PC-3 (cell line): ENCODE data around the gene POSTN. TPM values are rescaled to one million over a fixed set of nuclear protein-coding genes. Genes with fewer than 3 reads are reported as not detected.

ENCODE experiments used
- ATAC-seq: fragments of 200-7000 bp; cut with Tn5 transposase; 2 replicates; pipeline ENCODE4 v1.9.1; 2020; ENCODE audit warnings: mild to moderate bottlenecking, moderate library complexity
- BruUV-seq: library from RNA; stranded (reverse); fragments of 400-500 nt; replicated peaks from 2 replicates; lab custom pipeline; 2021; lab: Mats Ljungman, UMichigan
- CTCF ChIA-PET: fragments of 300-600 bp; sonication (Branson Sonifier 250); formaldehyde crosslinking; loops from one replicate; lab custom pipeline; 2022; ENCODE audit warnings: antibody characterized with exemption; lab: Charles Lee
- POLR2A ChIA-PET: fragments of 300-600 bp; sonication (Branson Sonifier 250); formaldehyde crosslinking; loops from one replicate; lab custom pipeline; 2022; ENCODE audit warnings: antibody characterized with exemption; ENCODE audit not compliant: unreplicated experiment; lab: Charles Lee
- DNase-seq: peaks from one replicate; pipeline ENCODE4 v3.0.0-alpha.2; 2015
- H2AFZ ChIP-seq: fragments of 300-600 bp; sonication (generic); 2 replicates; pipeline ENCODE4 v1.6.0; 2016; ENCODE audit warnings: antibody characterized with exemption, low read length
- H3F3A ChIP-seq: fragments of 300-600 bp; sonication (generic); one replicate; pipeline ENCODE4 v1.6.0; 2017; ENCODE audit warnings: antibody characterized with exemption, low read length, control low read depth, mild to moderate bottlenecking; ENCODE audit not compliant: unreplicated experiment
- H3K27ac ChIP-seq: fragments of 300-600 bp; sonication (generic); 2 replicates; pipeline ENCODE4 v1.5.1; 2016; ENCODE audit warnings: mild to moderate bottlenecking, low read length
- H3K27me3 ChIP-seq: fragments of 300-600 bp; sonication (generic); 2 replicates; pipeline ENCODE4 v1.6.1; 2016; ENCODE audit warnings: low read length, mixed read lengths
- H3K36me3 ChIP-seq: fragments of 300-600 bp; sonication (generic); 2 replicates; pipeline ENCODE4 v1.6.1; 2016; ENCODE audit warnings: low read depth, mixed run types, low read length, mixed read lengths
- H3K4me1 ChIP-seq: fragments of 300-600 bp; sonication (generic); 2 replicates; pipeline ENCODE4 v1.5.1; 2016; ENCODE audit warnings: low read length; ENCODE audit not compliant: insufficient read depth
- H3K4me2 ChIP-seq: fragments of 300-600 bp; sonication (generic); 2 replicates; pipeline ENCODE4 v1.6.0; 2016; ENCODE audit warnings: low read length
- H3K4me3 ChIP-seq: fragments of 300-600 bp; sonication (generic); 2 replicates; pipeline ENCODE4 v1.5.1; 2016; ENCODE audit warnings: mild to moderate bottlenecking, low read length, mixed read lengths
- H3K79me2 ChIP-seq: fragments of 300-600 bp; sonication (generic); 2 replicates; pipeline ENCODE4 v1.6.1; 2017; ENCODE audit warnings: low read length, mixed read lengths
- H3K9ac ChIP-seq: fragments of 300-600 bp; sonication (generic); 2 replicates; pipeline ENCODE4 v1.6.0; 2016; ENCODE audit warnings: mild to moderate bottlenecking, low read length
- H3K9me2 ChIP-seq: fragments of 300-600 bp; sonication (generic); replicated peaks from 2 replicates; pipeline ENCODE4 v1.6.1; 2016; ENCODE audit warnings: mixed run types, low read length, mixed read lengths
- H3K9me3 ChIP-seq: fragments of 300-600 bp; sonication (generic); 2 replicates; pipeline ENCODE4 v1.6.1; 2016; ENCODE audit warnings: low read length, mixed read lengths
- H4K20me1 ChIP-seq: fragments of 300-600 bp; sonication (generic); 2 replicates; pipeline ENCODE4 v1.6.1; 2016; ENCODE audit warnings: low read length, mixed read lengths
- CTCF ChIP-seq: fragments of 300-600 bp; sonication (generic); conservative IDR thresholded peaks from 2 replicates; pipeline ENCODE4 v1.5.1; 2017; ENCODE audit warnings: antibody characterized with exemption, low read depth, mild to moderate bottlenecking, low read length
- EZH2 ChIP-seq: fragments of 300-600 bp; sonication (generic); IDR thresholded peaks from one replicate; pipeline ENCODE4 v1.6.1; 2017; ENCODE audit warnings: antibody characterized with exemption, mild to moderate bottlenecking, low read length; ENCODE audit not compliant: unreplicated experiment
- EZH2phosphoT487 ChIP-seq: fragments of 300-600 bp; sonication (generic); IDR thresholded peaks from 2 replicates; pipeline ENCODE4 v1.6.1; 2018; ENCODE audit warnings: mild to moderate bottlenecking, antibody characterized with exemption, low read length, borderline replicate concordance
- intact Hi-C: fragments of 100-400 bp; cut with micrococcal nuclease; formaldehyde crosslinking; loops from 2 replicates; pipeline ENCODE4 v1.9.0; 2023
- total RNA-seq: library from RNA; depleted of rRNA; stranded (reverse); fragments of >200 nt; gene quantifications from 2 replicates; pipeline ENCODE4 v1.2.3, GENCODE V29; 2014

The POSTN gene
- total RNA-seq, 1 experiment from 2014 or later, result not detected

DNA sequence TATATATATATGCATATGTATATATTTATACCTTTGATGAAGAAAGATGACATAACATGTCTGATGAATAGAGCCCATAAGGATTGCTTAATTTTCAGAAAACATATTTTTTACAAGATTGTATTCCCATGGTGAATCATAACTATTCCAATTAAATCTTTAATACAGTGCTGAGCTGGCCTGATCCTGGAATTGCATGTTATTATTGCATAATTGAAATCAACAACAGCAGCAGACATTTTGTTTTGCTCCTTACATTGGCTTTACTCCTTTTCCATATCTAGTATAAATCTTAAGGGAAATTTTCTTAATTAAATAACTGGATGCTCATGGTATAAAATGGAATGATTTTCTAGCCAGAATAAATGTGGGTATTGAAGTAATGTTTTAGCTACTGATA is 22.0 kb downstream of the POSTN start:
- Histone ChIP-seq H3K9me2 (no peaks in the 10 kb centered on the region), H3K79me2 (no peaks in the 10 kb centered on the region), H3K27ac (no peak overlapping the region), H3K27me3 (peaks cover 39% of the 10 kb centered on the region), H3K4me2 (no peak overlapping the region), H3K36me3 (no peaks in the 10 kb centered on the region), H3K9me3 (no peaks in the 10 kb centered on the region), H3K4me3 (no peak overlapping the region), H3K4me1 (no peaks in the 10 kb centered on the region), H3F3A (no peaks in the 10 kb centered on the region), H4K20me1 (no peaks in the 10 kb centered on the region), H3K9ac (no peak overlapping the region), H2AFZ (no peak overlapping the region)
- intact Hi-C loops, result no loop called here
- CTCF ChIA-PET, result no interaction called here
- TF ChIP-seq EZH2 (no peak), CTCF (no peak), EZH2phosphoT487 (no peak)
- ATAC-seq, result no peak
- no peak for DNase-seq
- POLR2A ChIA-PET, result no interaction called here
- no TSS peak for BruUV-seq

DNA sequence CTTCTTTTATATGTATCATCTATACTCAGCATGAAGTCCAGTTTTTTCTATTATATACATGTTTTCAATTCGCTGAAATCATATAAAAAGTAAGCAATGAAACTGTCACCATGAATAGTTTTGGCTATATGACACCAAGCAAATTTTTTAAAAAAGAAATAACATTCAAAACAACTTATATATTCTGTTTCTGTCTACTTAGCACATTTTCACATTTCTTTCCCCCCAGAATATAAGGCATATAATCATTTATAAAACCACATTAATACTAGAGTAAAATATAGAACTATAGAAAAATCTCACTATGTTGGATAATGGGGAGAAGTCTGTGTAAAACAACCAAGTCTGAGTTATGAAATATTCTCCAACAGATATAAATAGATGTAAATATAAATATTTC is 33.1 kb downstream of the POSTN start:
- no peak overlapping the region for H3K4me2 ChIP-seq
- H3K36me3 ChIP-seq, result no peaks in the 10 kb centered on the region
- no peak overlapping the region for H3K4me3 ChIP-seq
- no peaks in the 10 kb centered on the region for H3K79me2 ChIP-seq
- intact Hi-C loops, result no loop called here
- no peaks in the 10 kb centered on the region for H3K9me2 ChIP-seq
- H3K27me3 ChIP-seq, result peaks cover 21% of the 10 kb centered on the region
- no peaks in the 10 kb centered on the region for H3K9me3 ChIP-seq
- POLR2A ChIA-PET, result no interaction called here
- H3K9ac ChIP-seq, result no peak overlapping the region
- H3K4me1 ChIP-seq, result no peaks in the 10 kb centered on the region
- ATAC-seq (no peak), DNase-seq (no peak)
- CTCF ChIA-PET, result no interaction called here
- no TSS peak for BruUV-seq
- no peak overlapping the region for H3K27ac ChIP-seq
- no peak for TF ChIP-seq EZH2
- TF ChIP-seq EZH2phosphoT487, result no peak
- no peaks in the 10 kb centered on the region for H4K20me1 ChIP-seq
- no peaks in the 10 kb centered on the region for H3F3A ChIP-seq
- no peak overlapping the region for H2AFZ ChIP-seq

GRCh38 chr13:37561031-37561430 is 37.5 kb downstream of the POSTN start:
- Histone ChIP-seq H2AFZ (no peak overlapping the region), H3K27ac (no peak overlapping the region), H3K27me3 (peaks cover 21% of the 10 kb centered on the region), H3F3A (no peaks in the 10 kb centered on the region), H3K36me3 (no peaks in the 10 kb centered on the region), H3K4me2 (no peak overlapping the region), H3K4me3 (no peak overlapping the region), H3K9me3 (no peaks in the 10 kb centered on the region), H3K4me1 (no peaks in the 10 kb centered on the region), H3K9me2 (no peaks in the 10 kb centered on the region), H3K9ac (no peak overlapping the region), H4K20me1 (no peaks in the 10 kb centered on the region), H3K79me2 (no peaks in the 10 kb centered on the region)
- no peak for ATAC-seq
- no TSS peak for BruUV-seq
- intact Hi-C loops, result no loop called here
- POLR2A ChIA-PET, result no interaction called here
- TF ChIP-seq EZH2phosphoT487, result no peak
- no peak for TF ChIP-seq CTCF
- no peak for TF ChIP-seq EZH2
- no peak for DNase-seq
- CTCF ChIA-PET, result no interaction called here
